ENCODE data around the gene IL1R2.

IL1R2 gene

DNA sequence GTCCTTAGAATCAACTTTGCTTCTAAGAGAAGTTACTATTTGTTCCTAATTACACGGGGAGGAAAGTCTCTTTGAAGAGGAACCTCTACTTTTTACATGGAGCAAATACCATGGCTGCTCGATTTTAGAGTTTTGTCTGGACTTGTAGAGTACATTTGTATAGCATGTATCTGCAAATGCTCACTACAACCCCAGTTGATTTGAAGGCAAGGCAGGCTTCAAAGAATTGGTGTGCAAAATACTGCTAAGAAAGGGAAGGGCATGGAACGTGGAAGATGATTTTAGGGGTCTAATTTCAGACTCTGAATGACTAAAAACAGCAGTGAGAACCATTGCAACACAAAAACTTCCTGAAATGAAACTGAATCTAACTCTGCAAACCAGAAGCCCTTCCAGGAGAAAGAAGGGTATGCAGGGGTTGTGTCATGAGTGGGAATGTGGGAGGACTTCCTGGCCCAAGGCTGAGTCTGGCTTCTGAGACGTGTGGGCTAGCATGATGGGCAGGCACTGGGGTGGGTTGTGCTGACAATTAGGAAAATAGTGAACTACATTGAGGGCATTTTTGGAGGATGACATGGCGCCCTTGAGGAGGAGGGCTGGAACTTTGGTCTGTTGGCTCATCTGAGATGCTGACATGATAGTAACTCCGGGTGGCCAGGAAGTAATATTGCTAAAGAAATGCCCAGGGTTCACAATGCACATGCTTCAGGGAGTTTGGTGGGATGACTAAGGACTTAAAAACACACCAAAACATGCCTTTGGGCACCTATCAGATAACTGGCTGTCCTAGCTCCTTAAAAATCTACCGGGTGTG is 18.9 kb upstream of the IL1R2 start:
- H3K4me3 ChIP-seq (ENCODE audit: low read depth, low read length): no peak overlapping the region
- peak; percentile 98 for DNase-seq (ENCODE audit: low read depth)

DNA sequence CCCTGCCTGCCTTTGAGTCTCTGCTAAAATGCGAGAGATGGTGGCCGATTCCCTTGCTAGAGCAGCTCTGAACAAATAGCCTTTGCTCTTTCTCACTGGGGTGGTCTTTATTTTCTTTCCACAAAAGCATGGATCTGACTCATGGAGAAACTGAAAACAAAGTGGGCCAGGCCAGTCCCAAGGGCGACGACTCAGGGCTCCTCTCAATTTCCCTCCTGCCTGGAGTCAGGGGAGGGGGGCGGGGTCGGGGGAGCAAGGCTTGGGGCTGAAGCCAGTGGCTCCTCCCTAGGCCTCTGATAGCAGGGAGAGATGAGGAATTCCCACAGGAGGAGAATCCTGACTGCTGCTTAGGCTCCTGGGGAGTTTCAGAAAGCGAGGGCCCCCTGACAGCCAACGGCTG is 17.1 kb upstream of the IL1R2 start:
- H3K4me3 ChIP-seq (ENCODE audit: low read depth, low read length): no peak overlapping the region
- no peak for DNase-seq (ENCODE audit: low read depth)

- DNase-seq (ENCODE audit: low read depth): no peak
Observed at GRCh38 chr2:101975171-101975870, 16.4 kb upstream of the IL1R2 start.

DNA sequence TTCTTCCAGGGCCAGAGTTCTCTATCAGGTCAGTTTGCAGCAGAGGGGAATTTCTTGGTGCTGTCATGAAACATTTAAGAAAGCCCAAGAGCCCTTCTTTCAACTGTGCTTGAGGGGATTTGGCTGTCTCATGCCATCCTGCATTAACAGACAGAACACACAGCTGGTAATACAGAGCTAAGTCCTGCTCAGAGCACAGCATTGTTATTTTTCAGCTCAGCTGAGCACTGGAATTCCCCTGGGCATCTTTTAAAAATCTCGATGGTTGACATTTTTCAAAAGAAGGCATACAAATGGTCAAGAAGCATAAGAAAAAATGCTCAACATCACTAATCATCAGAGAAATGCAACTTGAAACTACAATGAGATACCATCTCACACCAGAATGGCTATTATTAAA is 14.9 kb upstream of the IL1R2 start:
- DNase-seq (ENCODE audit: low read depth): no peak
- no peak overlapping the region for H3K4me3 ChIP-seq (ENCODE audit: low read depth, low read length)

More at GRCh38 chr2:101975171-101975870, 16.4 kb upstream of the IL1R2 start:
- no peak overlapping the region for H3K4me3 ChIP-seq (ENCODE audit: low read depth, low read length)

GRCh38 chr2:101980368-101980767 is 11.4 kb upstream of the IL1R2 start:
- DNase-seq (ENCODE audit: low read depth): no peak
- H3K4me3 ChIP-seq (ENCODE audit: low read depth, low read length): no peak overlapping the region

- no peak for DNase-seq (ENCODE audit: low read depth)
- H3K4me3 ChIP-seq (ENCODE audit: low read depth, low read length): no peak overlapping the region
Observed at GRCh38 chr2:101981066-101981465, 10.7 kb upstream of the IL1R2 start.

DNA sequence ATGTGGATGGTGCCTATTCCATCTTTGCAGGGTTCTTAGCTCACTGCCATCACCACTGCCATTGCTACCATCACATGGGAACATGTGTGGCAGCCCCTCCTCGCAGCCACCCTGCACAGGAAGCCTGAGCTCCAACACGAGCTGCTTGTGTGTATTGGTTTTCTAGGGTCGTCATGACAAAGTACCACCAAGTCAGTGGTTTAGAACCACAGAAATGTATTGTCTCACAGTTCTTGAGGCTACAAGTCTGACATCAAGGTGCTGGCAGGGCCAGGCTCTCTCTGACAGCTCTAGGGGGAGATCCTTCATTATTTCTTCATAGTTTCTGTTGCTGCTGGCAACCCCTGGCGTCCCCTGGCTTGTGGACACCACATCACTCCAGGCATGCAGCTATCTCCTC is 10.3 kb upstream of the IL1R2 start:
- H3K4me3 ChIP-seq (ENCODE audit: low read depth, low read length): no peak overlapping the region

GRCh38 chr2:101982495-101983029 is 9.2 kb upstream of the IL1R2 start:
- DNase-seq (ENCODE audit: low read depth): no peak
- no peak overlapping the region for H3K4me3 ChIP-seq (ENCODE audit: low read depth, low read length)

More for the DNA sequence above, 10.3 kb upstream of the IL1R2 start:
- no peak for DNase-seq (ENCODE audit: low read depth)

GRCh38 chr2:101983486-101983885 is 8.3 kb upstream of the IL1R2 start:
- DNase-seq (ENCODE audit: low read depth): no peak
- no peak overlapping the region for H3K4me3 ChIP-seq (ENCODE audit: low read depth, low read length)

GRCh38 chr2:101983928-101984327 is 7.8 kb upstream of the IL1R2 start:
- no peak overlapping the region for H3K4me3 ChIP-seq (ENCODE audit: low read depth, low read length)
- DNase-seq (ENCODE audit: low read depth): no peak

- DNase-seq (ENCODE audit: low read depth): no peak
- H3K4me3 ChIP-seq (ENCODE audit: low read depth, low read length): no peak overlapping the region
Observed at GRCh38 chr2:101984656-101985055, 7.1 kb upstream of the IL1R2 start.

DNA sequence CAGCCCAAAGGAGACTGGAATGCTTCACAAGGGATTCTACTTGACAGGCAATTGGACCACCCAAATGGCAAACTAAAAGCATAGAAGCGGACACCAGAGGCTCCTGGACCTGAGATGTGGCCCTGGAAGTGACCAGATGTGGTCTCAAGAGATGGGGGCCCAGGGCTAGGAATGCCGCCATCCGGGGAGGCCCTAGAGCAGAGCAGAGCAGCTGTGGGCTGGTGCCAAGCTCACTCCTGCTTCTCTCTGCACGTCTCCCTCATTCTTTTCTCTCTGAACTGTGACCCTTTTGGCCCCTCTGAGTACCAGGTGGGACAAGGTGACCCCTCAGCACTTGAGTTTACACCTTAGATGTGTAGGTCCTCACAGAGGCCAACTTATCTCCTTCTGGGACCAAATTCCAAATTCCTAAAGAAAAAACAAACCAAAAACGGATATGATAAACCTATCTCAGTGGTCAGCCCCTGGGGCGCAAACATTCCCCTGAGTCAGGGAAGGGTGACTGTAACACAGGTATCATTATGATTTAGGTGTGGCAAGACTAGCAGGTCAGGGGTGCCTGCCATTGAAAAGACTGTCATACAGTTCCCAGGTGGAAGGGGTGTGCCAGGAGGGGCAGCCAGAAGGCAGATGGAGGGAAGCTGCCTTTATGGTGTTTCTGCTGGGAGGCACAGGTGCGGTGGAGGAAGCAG is 6.5 kb upstream of the IL1R2 start:
- DNase-seq (ENCODE audit: low read depth): no peak
- no peak overlapping the region for H3K4me3 ChIP-seq (ENCODE audit: low read depth, low read length)

GRCh38 chr2:101985793-101986164 is 6.0 kb upstream of the IL1R2 start:
- DNase-seq (ENCODE audit: low read depth): no peak
- no peak overlapping the region for H3K4me3 ChIP-seq (ENCODE audit: low read depth, low read length)

GRCh38 chr2:101986376-101986775 is 5.4 kb upstream of the IL1R2 start:
- no peak overlapping the region for H3K4me3 ChIP-seq (ENCODE audit: low read depth, low read length)
- DNase-seq (ENCODE audit: low read depth): no peak

DNA sequence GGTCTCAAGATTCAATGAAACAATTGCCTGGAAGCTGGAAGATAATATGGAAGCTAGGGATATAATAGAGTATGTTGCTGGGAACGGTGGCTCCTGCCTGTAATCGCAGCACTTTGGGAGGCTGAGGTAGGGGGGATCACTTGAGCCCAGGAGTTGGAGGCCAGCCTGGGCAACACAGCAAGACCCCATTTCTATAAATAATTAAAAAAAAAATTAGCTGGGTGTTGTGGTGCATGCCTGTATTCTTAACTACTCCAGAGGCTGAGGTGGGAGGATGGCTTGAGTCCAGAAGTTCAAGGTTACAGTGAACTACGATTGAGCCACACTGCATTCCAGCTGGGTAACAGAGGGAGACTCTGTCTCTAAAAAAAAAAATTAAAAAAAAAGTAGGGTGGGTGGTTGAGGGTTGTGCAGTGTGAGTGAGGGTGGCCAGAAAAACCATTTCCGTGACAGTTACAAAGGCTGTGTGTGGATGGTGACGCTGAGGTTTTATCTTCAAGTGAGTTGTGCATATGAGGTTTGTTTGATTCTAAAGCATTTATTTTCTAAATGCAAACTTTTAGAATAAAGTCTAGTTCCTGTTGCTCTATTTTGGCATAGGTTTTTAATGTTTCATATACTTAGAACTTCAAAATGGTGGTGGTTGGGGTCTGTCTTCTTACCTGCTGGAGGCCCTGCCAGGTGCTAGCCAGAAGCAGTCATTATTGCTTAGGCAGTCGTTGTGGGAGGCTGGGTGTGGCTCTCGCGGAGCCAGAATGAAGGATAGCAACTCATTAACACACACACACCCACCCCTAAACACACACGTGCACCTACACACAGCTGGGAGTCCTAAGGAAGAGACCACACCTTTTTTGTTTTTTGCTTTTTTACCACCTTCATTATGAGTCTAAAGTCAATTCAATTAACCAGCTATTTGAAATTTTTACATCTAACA is 4.7 kb upstream of the IL1R2 start:
- no peak overlapping the region for H3K4me3 ChIP-seq (ENCODE audit: low read depth, low read length)
- no peak for DNase-seq (ENCODE audit: low read depth)

- H3K4me3 ChIP-seq (ENCODE audit: low read depth, low read length): no peak overlapping the region
- no peak for DNase-seq (ENCODE audit: low read depth)
Observed at GRCh38 chr2:101987832-101988231, 3.9 kb upstream of the IL1R2 start.

DNA sequence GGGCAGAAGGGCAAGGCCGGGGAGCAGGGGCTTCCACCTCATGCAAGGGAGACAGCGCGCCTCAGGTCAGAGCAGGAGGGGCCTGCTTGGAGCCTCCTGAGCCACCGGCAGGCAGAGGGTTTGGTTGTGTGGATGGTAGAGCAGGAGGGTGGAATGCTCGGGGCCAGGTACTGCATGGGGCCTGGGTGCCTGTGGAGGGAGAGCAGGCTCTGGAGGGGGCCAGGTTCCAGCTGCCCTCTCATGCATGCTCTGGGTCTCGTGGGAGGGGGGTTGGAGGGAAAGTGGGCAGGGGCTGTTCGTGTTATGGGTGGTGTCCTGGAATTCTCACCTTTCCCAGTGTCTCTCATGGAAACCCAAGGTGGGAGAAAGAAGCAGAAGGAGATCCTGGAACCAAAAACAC is 3.2 kb upstream of the IL1R2 start:
- no peak overlapping the region for H3K4me3 ChIP-seq (ENCODE audit: low read depth, low read length)
- DNase-seq (ENCODE audit: low read depth): no peak

DNA sequence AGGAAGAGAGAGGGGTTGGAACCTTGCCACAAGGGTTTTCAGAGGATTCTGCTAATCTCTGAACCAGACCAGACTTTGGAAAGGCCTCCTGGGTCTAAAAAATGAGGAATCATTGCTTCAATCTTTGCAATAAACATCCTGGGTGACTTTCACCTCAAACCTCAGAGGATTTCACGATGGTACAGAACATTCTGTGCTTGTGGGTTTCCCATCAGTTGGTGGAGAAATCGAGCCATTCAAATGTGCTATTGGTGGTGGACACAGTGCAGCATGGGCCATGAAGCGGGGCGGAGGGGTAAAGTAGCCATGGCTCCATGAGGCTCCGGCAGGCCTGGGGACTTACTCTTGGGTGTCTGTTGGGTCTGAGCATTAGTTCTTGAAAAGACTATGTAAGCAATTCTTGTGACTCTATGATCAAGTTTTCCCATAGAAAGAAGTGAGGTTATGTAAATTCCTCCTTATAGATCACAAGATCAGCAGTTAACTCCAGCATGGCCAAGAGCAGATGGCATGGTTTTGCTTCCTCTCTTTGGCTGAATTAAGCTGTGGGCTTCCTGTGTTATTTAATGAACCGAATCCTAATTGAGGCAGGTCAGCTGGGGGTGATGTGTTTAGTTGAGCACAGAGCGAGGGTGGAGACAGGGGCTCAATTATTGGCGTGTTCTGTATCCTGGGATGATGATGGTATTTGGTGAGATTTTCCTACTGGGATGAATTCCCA is 1.9 kb upstream of the IL1R2 start:
- no peak for DNase-seq (ENCODE audit: low read depth)
- no peak overlapping the region for H3K4me3 ChIP-seq (ENCODE audit: low read depth, low read length)

- no peak for DNase-seq (ENCODE audit: low read depth)
- no peak overlapping the region for H3K4me3 ChIP-seq (ENCODE audit: low read depth, low read length)
Observed at GRCh38 chr2:101993772-101994171, 2.0 kb downstream of the IL1R2 start.

Measured in skeletal muscle cell (primary cell).